NCI-H146 treated with DMSO at 0.1 percent for 48 hours (cell line): Measurements from ENCODE around the gene CES2.
"Not testable (repeated sequence)": the region's sequence is repeated elsewhere in the genome, so short reads cannot be mapped to it uniquely, and the experiment has no call there.

Source experiments
- DNase-seq: peaks from one replicate; lab custom pipeline; 2025; ENCODE audit not compliant: unreplicated experiment; lab: John Stamatoyannopoulos, UW

Gene CES2

DNA sequence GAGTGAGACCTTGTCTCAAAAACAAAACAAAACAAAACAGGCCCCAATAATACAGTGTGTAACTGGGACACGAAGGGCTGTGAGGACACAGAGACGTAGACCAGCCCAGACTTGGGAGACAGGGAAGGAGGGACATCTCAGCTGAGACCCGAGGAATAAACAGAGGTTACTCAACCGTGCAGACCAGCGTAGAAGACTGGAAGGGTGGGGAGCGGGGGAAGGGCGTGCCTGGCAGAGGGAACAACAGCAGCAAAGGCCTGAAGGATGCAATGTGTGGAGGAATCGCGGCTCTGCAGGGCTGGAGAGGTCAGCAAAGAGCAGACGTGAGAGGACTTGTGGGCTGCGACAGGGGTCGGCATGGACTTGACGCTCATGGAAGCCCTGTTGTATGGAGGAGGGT lies 41.4 kb downstream of the CES2 start:
- DNase-seq, result no peak

DNA sequence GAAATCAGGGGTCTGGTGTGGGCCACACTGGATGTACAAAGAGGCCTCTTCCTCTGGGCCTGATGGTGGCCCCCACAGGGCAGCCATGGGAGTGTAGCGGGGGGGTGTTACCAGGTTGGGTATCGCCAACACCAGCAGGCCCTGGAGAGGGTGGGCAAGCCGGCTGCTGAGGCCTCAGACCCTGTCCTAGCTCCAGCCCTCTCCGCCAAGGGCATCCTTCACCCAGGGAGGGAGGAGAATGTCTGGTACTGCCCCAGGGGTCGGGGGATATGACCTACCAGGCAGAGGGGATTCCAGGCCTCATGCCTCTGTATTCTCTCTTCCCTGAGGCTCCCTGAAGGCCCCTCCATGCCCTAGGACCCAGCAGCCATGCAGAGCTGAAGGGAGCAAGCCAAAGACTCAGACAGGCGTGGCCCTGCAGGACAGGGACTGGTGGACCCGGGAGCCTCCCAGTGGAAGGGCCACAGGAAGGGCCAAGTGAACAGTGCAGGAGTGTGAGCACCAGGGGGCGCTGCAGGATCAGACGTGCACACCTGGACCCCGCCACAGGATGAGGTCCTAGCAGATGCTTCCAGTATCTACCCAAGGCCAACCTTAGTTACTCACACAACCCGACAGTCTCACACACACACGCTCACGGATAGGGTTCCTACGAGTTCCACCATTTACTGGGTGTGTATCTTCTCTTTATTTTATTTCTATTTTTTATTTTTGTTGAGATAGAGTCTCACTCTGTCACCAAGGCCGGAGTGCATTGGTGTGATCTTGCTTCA lies 42.2 kb downstream of the CES2 start:
- peak; percentile 61 for DNase-seq

DNA sequence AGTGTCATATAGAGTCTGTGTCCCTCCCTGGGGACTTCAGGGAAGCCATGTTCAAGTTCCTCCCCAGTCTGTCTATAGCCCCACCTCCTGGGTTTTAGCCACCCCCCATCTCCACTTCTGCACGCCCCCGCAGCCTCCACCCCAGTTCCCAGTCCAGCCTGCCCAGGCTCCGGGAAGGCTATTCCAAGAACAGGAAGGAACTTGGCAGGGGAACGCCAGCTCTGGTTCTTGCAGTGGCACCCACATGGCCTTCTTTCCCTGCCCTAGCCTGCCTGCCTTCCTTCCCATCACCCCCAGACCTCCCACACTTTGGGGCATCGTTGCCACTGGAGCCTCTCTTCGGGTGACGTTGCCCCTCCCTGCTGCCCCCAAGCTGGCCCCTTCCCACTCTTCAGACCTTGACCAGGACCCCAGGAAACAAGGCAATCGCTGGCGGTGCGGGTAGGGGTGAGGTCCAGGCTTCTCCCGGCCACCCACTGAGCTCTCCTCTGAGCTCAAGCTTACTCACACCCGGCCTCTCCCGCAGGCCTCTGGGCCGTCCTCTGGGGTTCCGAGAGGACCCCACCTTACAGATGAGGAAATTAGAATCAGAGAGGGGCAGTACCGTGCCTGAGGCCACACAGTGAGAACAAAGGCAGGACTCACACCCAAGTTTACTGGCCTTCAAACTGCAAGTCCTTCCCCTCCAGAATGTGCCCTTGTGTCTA lies 43.8 kb downstream of the CES2 start:
- DNase-seq, result no peak

DNA sequence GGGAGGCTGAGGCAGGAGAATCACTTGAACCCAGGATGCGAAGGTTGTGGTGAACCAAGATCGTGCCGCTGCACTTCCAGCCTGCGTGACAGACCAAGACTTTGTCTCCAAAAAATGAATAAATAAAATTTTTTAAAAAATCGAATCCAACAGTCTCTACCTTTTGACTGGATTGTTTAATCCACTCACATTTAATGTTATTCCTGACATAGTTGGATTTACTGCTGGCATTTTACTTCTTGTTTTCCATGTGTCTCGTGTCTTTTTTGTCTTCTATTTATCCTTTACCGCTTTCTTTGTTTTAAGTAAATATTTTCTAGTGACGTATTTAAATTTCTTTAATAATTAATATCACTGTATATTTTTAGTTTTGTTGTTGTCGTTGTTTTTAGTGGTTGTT lies 47.7 kb downstream of the CES2 start:
- DNase-seq, result no peak

DNA sequence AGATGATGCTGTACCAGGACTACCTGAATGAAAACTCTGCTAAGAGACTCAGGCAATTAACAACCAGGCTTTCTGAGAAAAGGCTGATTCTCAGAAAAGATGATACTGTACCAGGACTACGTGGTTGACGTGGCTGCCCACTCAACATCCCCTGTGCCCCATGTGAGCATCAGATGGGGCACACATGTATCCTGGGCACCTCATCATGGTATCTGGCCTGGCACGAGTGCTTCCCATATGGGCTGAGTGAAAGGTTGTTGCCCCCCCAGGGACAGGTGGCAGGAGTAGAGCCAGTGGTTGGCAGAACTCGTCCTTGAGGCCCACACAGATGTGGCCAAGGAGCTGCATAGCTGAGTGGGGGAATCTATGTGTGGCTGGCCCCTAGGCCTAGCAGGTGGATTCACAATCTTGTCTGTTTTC lies 49.6 kb downstream of the CES2 start:
- DNase-seq, result no peak

DNA sequence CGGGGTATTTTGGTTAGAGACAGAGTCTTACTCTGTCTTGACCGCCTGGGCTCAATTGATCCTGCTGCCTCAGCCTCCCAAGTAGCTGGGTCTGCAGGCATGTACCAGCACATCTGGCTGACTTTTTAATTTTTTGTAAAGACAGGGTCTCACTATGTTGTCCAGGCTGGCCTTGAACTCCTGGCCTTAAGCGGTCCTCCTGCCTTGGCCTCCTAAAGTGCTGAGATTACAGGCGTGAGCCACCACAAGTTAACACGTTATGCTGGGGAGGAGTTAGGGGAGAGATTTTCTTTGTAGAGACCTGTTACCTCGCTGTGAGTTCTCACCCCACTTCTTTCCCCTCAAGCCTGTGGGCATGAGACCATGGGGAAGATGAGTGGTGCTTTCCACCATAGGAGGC lies 51.2 kb downstream of the CES2 start:
- DNase-seq, result no peak

DNA sequence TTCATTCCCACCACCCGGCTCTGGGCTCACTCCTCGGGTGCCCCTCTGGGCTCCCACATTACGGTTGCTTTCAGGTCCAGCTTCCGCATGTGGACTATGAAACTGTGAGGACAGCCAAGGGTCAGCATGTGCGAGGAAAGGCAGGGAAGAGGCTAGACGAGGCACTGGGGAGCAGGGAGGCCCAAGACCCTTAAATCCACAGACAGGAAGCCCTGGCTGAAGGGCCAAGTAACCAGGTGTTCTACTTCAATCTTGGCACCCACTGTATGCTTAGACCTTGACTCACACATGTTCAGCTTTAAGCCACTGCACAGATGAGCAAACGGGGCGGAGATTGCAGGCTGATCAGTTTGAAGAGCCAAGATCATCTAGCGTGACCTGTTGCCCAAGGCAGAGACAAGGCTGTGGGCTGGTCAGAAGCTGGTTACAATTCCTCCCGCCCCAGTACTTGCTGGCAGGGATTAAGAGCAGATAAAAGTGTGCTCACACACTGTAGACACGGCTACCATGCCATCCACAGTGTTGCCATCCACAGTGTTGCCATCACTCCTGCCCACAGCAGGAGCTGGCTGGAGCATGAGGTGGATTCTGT lies 53.0 kb downstream of the CES2 start, which contains the start of gene CES4A:
Gene CES4A, plus strand, starts transcription at position 393 of the 592 bp plus-strand sequence. Its CDS starts 184 bp downstream, at position 577.
- no peak for DNase-seq

DNA sequence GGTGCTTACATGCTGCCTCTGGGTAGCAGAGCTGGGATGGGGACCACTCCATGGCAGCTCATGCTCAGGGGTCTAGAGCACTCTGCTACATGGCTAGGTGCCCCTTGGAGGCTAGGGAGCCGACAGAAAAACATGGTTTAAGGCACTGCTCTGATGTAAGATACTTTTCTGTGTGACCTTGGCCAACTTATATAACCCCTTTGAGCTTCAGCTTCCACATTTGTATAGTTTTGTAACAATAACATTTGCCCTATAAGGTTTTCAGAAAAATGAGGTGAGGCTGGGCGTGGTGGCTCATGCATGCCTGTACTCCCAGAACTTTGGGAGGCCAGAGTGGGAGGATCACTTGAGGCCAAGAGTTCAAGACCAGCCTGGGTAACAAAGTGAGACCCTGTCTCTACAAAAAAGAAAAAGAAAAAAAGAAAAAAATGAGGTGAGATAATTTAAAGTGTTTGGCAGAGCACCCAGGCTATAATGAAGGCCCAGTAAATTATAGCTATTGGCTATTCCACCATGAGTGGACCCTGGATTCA lies 56.3 kb downstream of the CES2 start:
- no peak for DNase-seq

DNA sequence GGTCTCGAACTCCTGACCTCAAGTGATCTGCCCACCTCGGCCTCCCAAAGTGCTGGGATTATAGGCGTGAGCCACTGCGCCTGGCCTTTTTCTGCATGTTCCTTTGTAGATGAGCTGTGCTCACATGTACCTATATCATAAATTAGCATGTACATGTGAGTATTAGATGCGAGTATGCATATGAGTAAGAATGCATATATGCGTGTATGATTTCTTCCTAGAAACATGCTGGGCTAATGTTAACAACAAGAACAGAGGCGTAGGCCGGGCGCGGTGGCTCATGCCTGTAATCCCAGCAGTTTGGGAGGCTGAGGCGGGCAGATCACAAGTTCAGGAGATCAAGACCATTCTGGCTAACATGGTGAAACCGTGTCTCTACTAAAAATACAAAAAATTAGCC lies 58.2 kb downstream of the CES2 start:
- not testable (repeated sequence) for DNase-seq
